Left lung (tissue), 10 donors: Measurements from ENCODE around the gene PVR. TPM values are rescaled to one million over a fixed set of nuclear protein-coding genes. Genes with fewer than 3 reads are reported as not detected.

ENCODE experiments used
- ATAC-seq: fragments of 200-7000 bp; cut with Tn5 transposase; one replicate; pipeline ENCODE4 v1.9.1; 2020; ENCODE audit warnings: moderate library complexity
- DNase-seq, 4 donors: peaks; one replicate each; pipeline ENCODE4 v3.0.0-alpha.2; 2013 to 2020
- H3K27ac ChIP-seq, 2 donors: fragments of 200-600 bp; sonication (generic) in 1 of 2; one replicate each; pipeline versions ENCODE4 v1.5.0 to v1.8.0; 2020 to 2021
- H3K27me3 ChIP-seq, 2 donors: fragments of 200-600 bp; sonication (generic) in 1 of 2; one replicate each; pipeline versions ENCODE4 v1.5.0 to v1.8.0; 2020 to 2021
- H3K36me3 ChIP-seq, 2 donors: fragments of 200-600 bp; sonication (generic) in 1 of 2; one replicate each; pipeline versions ENCODE4 v1.5.0 to v1.8.0; 2020 to 2021
- H3K4me1 ChIP-seq, 2 donors: fragments of 200-600 bp; one replicate each; pipeline ENCODE4 v1.8.0; 2021
- H3K4me3 ChIP-seq, 2 donors: fragments of 200-600 bp; sonication (generic) in 1 of 2; one replicate each; pipeline versions ENCODE4 v1.5.0 to v1.8.0; 2020 to 2021; ENCODE audit warnings: mild to moderate bottlenecking in 1 of 2
- H3K9me3 ChIP-seq, 2 donors: fragments of 200-600 bp; sonication (generic) in 1 of 2; one replicate each; pipeline versions ENCODE4 v1.5.0 to v1.8.0; 2020 to 2021
- CTCF ChIP-seq, 2 donors: fragments of 200-600 bp; sonication (generic) in 1 of 2; IDR thresholded peaks; one replicate each; pipeline versions ENCODE4 v1.5.0 to v1.8.0; 2021; ENCODE audit warnings: antibody characterized with exemption in 2 of 2
- intact Hi-C, 2 donors: fragments of 100-400 bp; cut with DNase I; formaldehyde crosslinking; loops; one replicate each; pipeline versions ENCODE4 v1.11.2 to v1.14.2; 2022
- polyA plus RNA-seq, 6 donors: library from polyadenylated mRNA; unstranded; fragments of 120-200 nt; gene quantifications; one replicate each; pipeline ENCODE4 v1.2.1, GENCODE V29; 2013; ENCODE audit not compliant: insufficient read length in 6 of 6
- total RNA-seq, 2 donors: library from RNA; stranded (reverse); fragmentation: NEBNext Ultra II Directional; extraction: Animal tissue kit (Norgen Biotek cat#: 25700); gene quantifications; one replicate each; pipeline ENCODE4 v1.2.1, GENCODE V29; 2021
- donor health status: DM: no; HTN: yes; CAD: no.
- donor health status: DM: no; HTN: no; CAD: no.

PVR gene
- total and polyA plus RNA-seq, 8 donors, result 22.5 to 67.9 (median 28.8) TPM

GRCh38 chr19:44598880-44599279 is 44.8 kb upstream of the PVR start:
- no peak for TF ChIP-seq CTCF (IDR thresholded peaks at IDR 0.05)
- no peak overlapping the region for H3K4me3 ChIP-seq
- H3K27me3 ChIP-seq, result no peaks in the 10 kb centered on the region
- no peak overlapping the region for H3K27ac ChIP-seq
- intact Hi-C loops, result no loop called here
- H3K4me1 ChIP-seq, result peaks cover 7 to 9% of the 10 kb centered on the region in 2 donors
- DNase-seq (no peak), ATAC-seq (peak; percentile 42)
- peaks cover 0 to 6% of the 10 kb centered on the region in 2 donors for H3K9me3 ChIP-seq
- no peaks in the 10 kb centered on the region for H3K36me3 ChIP-seq

- no peak for DNase-seq
- H3K4me3 ChIP-seq, result no peak overlapping the region
- H3K9me3 ChIP-seq, result peaks cover 0 to 6% of the 10 kb centered on the region in 2 donors
- intact Hi-C loops, result no loop called here
- TF ChIP-seq CTCF (IDR thresholded peaks at IDR 0.05), result no peak
- H3K27ac ChIP-seq, result no peak overlapping the region
- no peak for ATAC-seq
- H3K36me3 ChIP-seq, result no peaks in the 10 kb centered on the region
- peaks cover 9 to 12% of the 10 kb centered on the region in 2 donors for H3K4me1 ChIP-seq
- H3K27me3 ChIP-seq, result no peaks in the 10 kb centered on the region
Measured at GRCh38 chr19:44600466-44600865, 43.2 kb upstream of the PVR start.

- peaks cover 0 to 6% of the 10 kb centered on the region in 2 donors for H3K9me3 ChIP-seq
- DNase-seq (no peak), ATAC-seq (peak; percentile 55)
- no peak overlapping the region for H3K27ac ChIP-seq
- H3K27me3 ChIP-seq, result no peaks in the 10 kb centered on the region
- TF ChIP-seq CTCF (IDR thresholded peaks at IDR 0.05), result no peak
- intact Hi-C loops, result no loop called here
- peaks cover 9 to 15% of the 10 kb centered on the region in 2 donors for H3K4me1 ChIP-seq
- no peak overlapping the region for H3K4me3 ChIP-seq
- H3K36me3 ChIP-seq, result no peaks in the 10 kb centered on the region
Measured at GRCh38 chr19:44602081-44602480, 41.6 kb upstream of the PVR start.

GRCh38 chr19:44603201-44603945 is 40.3 kb upstream of the PVR start:
- no peaks in the 10 kb centered on the region for H3K36me3 ChIP-seq
- intact Hi-C loops, result no loop called here
- ATAC-seq (peak; percentile 51), DNase-seq (peak in 1 of 4 donors; percentile 62)
- peaks cover 12 to 28% of the 10 kb centered on the region in 2 donors for H3K4me1 ChIP-seq
- TF ChIP-seq CTCF (IDR thresholded peaks at IDR 0.05), result no peak
- peak overlapping the region in 1 of 2 donors; percentile 20 for H3K27ac ChIP-seq
- no peaks in the 10 kb centered on the region for H3K27me3 ChIP-seq
- H3K4me3 ChIP-seq, result no peak overlapping the region
- peaks cover 0 to 4% of the 10 kb centered on the region in 2 donors for H3K9me3 ChIP-seq

- Histone ChIP-seq H3K4me1 (peaks cover 12 to 30% of the 10 kb centered on the region in 2 donors), H3K27me3 (no peaks in the 10 kb centered on the region), H3K4me3 (no peak overlapping the region), H3K9me3 (no peaks in the 10 kb centered on the region), H3K36me3 (no peaks in the 10 kb centered on the region), H3K27ac (no peak overlapping the region)
- TF ChIP-seq CTCF (IDR thresholded peaks at IDR 0.05), result no peak
- ATAC-seq (no peak), DNase-seq (no peak)
- intact Hi-C loops, result no loop called here
Measured at GRCh38 chr19:44604241-44604640, 39.5 kb upstream of the PVR start.
